ENCODE data around the gene FAM234B. TPM values are rescaled to one million over a fixed set of nuclear protein-coding genes. Genes with fewer than 3 reads are reported as not detected.

Gene FAM234B
- total and polyA plus RNA-seq, 2 donors (not counting 1 experiment from before 2014, with no cell fraction given): 2.6 to 8.2 TPM

DNA sequence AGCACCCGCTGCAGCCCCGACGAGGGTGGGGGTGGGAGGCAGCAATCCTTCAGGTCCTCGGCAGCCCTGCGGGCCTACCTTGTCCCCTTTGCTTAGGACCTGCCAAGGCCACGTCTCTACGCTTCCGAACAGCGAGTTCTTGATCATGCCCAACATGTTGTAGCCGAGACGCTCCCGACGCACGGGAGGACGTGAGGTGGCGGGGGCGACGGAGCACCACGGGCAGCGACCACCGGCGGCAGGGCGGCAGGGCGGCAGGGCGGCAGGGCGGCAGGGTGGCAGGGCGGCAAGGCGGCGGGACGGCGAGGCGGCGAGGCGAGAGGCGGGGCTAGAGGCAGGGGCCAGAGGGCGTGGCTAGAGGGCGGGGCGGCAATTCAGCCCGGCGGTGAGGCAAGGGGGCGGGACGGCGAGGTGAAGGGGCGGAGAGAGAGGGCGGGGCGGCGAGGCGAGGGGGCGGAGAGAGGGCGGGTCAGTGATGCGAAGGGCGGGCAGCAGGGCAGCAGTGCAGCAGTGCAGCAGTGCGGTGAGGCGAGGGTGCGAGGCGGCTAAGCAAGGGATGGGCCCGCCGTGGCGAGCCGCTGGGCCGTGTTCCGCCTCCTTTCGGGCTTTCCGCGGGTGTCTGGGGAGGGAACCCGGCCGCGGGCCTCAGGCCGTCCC, 44.1 kb upstream of the FAM234B start, which contains the start of gene HEBP1:
HEBP1 (minus strand) TSS at position 307 of the 657 bp plus-strand sequence; CDS start at position 156, 151 bp downstream.
- Histone ChIP-seq H3K27me3 (replicated peaks in 1 of 4; ENCODE audit: control extremely low read depth in 1 of 4, control insufficient read depth in 3 of 4, insufficient read depth in 4 of 4, low read length in 3 of 4) (peaks cover 0 to 3% (median 0%) of the 10 kb centered on the region in 4 experiments), H3K79me2 (ENCODE audit: control insufficient read depth, insufficient read depth, low read length) (no peaks in the 10 kb centered on the region), H2AFZ (ENCODE audit: insufficient read depth, low read depth, low read length, poor library complexity, severe bottlenecking) (peak within 1 kb of the TSS; percentile 97), H3K27ac (ENCODE audit: low read length in 2 of 2) (peak within 1 kb of the TSS; percentile 61 to 63), H3K9ac (ENCODE audit: low read length) (peak within 1 kb of the TSS; percentile 80), H3K9me3 (ENCODE audit: control extremely low read depth in 1 of 3, control insufficient read depth in 2 of 3, insufficient read depth in 1 of 3, low read length in 2 of 3) (no peaks in the 10 kb centered on the region), H3K36me3 (replicated peaks in 1 of 2; ENCODE audit: control extremely low read depth in 1 of 2, control insufficient read depth in 1 of 2, extremely low read depth in 1 of 2, insufficient read depth in 2 of 2, low read length in 1 of 2) (no peaks in the 10 kb centered on the region), H4K20me1 (ENCODE audit: control insufficient read depth, insufficient read depth, low read length, poor library complexity, severe bottlenecking) (no peaks in the 10 kb centered on the region), H3K4me3 (ENCODE audit: control extremely low read depth in 1 of 5, extremely low read depth in 1 of 5, insufficient read depth in 1 of 5, low read depth in 2 of 5, low read length in 4 of 5) (peak within 1 kb of the TSS; percentile 63 to 92 (median 81)), H3K4me1 (ENCODE audit: control insufficient read depth in 2 of 2, insufficient read depth in 2 of 2, low read length in 2 of 2) (peaks cover 11 to 20% of the 10 kb centered on the region in 2 donors), H3K4me2 (replicated peaks; ENCODE audit: low read depth, low read length, poor library complexity, severe bottlenecking) (peak within 1 kb of the TSS; percentile 98)
- peak; percentile 89 for ATAC-seq (ENCODE audit: low read depth)
- POLR2A ChIA-PET: no interaction called here
- no peaks in the 10 kb centered on the region for H3K27me3 Mint-ChIP-seq
- H3K27ac Mint-ChIP-seq: peak within 1 kb of the TSS; percentile 80
- no peak for TF ChIP-seq CTCF (IDR thresholded peaks at IDR 0.05)
- no peak for TF ChIP-seq EZH2 (IDR thresholded peaks at IDR 0.05; ENCODE audit: borderline replicate concordance, insufficient read depth, low read depth, low read length, poor library complexity, severe bottlenecking)
- CTCF ChIA-PET: no interaction called here
- peaks cover 29% of the 10 kb centered on the region for H3K4me1 Mint-ChIP-seq
- DNase-seq: peak; percentile 96
- intact Hi-C loops (cut with micrococcal nuclease): loop anchor here (1.0 to 5.0 kb wide), 9 partner anchors 44 to 643 kb away; partner anchors contain the start of genes BORCS5, DDX47, EMP1 and FAM234B
- no peaks in the 10 kb centered on the region for H3K9me3 Mint-ChIP-seq (ENCODE audit: insufficient read depth)
- under 1% methylated on average over 66 of the region's 69 CpGs for WGBS (ENCODE audit: insufficient coverage)
- peak within 1 kb of the TSS; percentile 90 for H3K4me3 Mint-ChIP-seq

- Mint-ChIP-seq H3K27ac (peak overlapping the region; percentile 80), H3K27me3 (no peaks in the 10 kb centered on the region), H3K4me1 (peaks cover 29% of the 10 kb centered on the region), H3K9me3 (ENCODE audit: insufficient read depth) (no peaks in the 10 kb centered on the region), H3K4me3 (peak overlapping the region; percentile 90)
- H2AFZ ChIP-seq (ENCODE audit: insufficient read depth, low read depth, low read length, poor library complexity, severe bottlenecking): peak overlapping the region; percentile 97
- H3K27ac ChIP-seq (ENCODE audit: low read length in 2 of 2): peak overlapping the region; percentile 61 to 63
- WGBS (ENCODE audit: insufficient coverage): 2% methylated on average over 11 of the region's 16 CpGs
- H3K4me3 ChIP-seq (ENCODE audit: control extremely low read depth in 1 of 5, extremely low read depth in 1 of 5, insufficient read depth in 1 of 5, low read depth in 2 of 5, low read length in 4 of 5): peak overlapping the region; percentile 63 to 92 (median 81)
- H3K36me3 ChIP-seq (replicated peaks in 1 of 2; ENCODE audit: control extremely low read depth in 1 of 2, control insufficient read depth in 1 of 2, extremely low read depth in 1 of 2, insufficient read depth in 2 of 2, low read length in 1 of 2): no peaks in the 10 kb centered on the region
- no peaks in the 10 kb centered on the region for H3K9me3 ChIP-seq (ENCODE audit: control extremely low read depth in 1 of 3, control insufficient read depth in 2 of 3, insufficient read depth in 1 of 3, low read length in 2 of 3)
- peaks cover 0 to 3% (median 0%) of the 10 kb centered on the region in 4 experiments for H3K27me3 ChIP-seq (replicated peaks in 1 of 4; ENCODE audit: control extremely low read depth in 1 of 4, control insufficient read depth in 3 of 4, insufficient read depth in 4 of 4, low read length in 3 of 4)
- no peak for ATAC-seq (ENCODE audit: low read depth)
- ChIA-PET CTCF (interaction anchor here (0.6 to 3.1 kb wide), 3 partner anchors 102 to 211 kb away, joined by 3 to 12 read pairs (median 4); no protein-coding TSS in a partner anchor), POLR2A (no interaction called here)
- H3K79me2 ChIP-seq (ENCODE audit: control insufficient read depth, insufficient read depth, low read length): no peaks in the 10 kb centered on the region
- H3K9ac ChIP-seq (ENCODE audit: low read length): peak overlapping the region; percentile 80
- TF ChIP-seq EZH2 (IDR thresholded peaks at IDR 0.05; ENCODE audit: borderline replicate concordance, insufficient read depth, low read depth, low read length, poor library complexity, severe bottlenecking): no peak
- no peak for DNase-seq
- H3K4me1 ChIP-seq (ENCODE audit: control insufficient read depth in 2 of 2, insufficient read depth in 2 of 2, low read length in 2 of 2): peaks cover 11 to 20% of the 10 kb centered on the region in 2 donors
- H3K4me2 ChIP-seq (replicated peaks; ENCODE audit: low read depth, low read length, poor library complexity, severe bottlenecking): peak overlapping the region; percentile 98
- intact Hi-C loops (cut with micrococcal nuclease): loop anchor here (1.0 to 5.0 kb wide), 9 partner anchors 44 to 643 kb away; partner anchors contain the start of genes BORCS5, DDX47, EMP1 and FAM234B
- no peaks in the 10 kb centered on the region for H4K20me1 ChIP-seq (ENCODE audit: control insufficient read depth, insufficient read depth, low read length, poor library complexity, severe bottlenecking)
These were observed 43.6 kb upstream of the FAM234B start for GRCh38 chr12:13000616-13000924.
